Measurements from ENCODE around the gene EXOSC1.
A peak's percentile ranks its signal among the peaks of the same experiment; 100 is the strongest.

The EXOSC1 gene

DNA sequence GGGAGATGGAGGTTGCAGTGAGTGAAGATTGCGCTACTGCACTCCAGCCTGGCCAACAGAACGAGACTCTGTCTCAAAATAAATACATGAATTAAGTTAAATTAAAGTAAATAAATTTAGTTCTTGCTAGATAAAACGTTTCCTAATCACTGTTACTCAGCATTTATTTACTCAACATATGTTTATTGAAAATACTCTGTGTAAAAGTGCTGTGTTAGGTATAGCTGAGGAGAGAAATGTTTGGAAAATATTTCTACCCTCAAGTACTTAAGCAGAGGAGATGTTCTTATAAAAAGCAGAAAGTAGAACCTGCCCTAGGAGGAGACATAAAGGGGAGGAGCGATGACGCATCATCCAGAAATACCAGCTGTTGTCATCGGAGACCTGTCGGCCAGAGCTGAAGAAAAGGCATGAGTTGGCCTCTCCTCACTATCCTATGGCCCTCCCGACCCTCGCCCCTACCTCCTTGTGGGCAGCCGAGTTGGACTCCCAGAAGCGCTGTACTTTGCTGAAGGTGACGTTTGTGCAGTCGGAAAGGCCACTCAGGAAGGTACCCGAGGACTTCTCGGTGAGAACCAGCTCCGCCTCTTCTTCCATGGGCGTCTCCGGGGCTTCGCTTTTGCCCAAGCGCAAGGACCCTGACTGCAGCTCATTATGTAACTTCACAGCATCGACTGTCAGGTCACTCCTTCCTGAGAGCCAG, 45.8 kb downstream of the EXOSC1 start:
- H3K9ac ChIP-seq = no peak overlapping the region
- peaks cover 5% of the 10 kb centered on the region for H3K4me1 ChIP-seq
- H3K27ac ChIP-seq = peak overlapping the region; percentile 88
- no peaks in the 10 kb centered on the region for H3K79me2 ChIP-seq
- H2AFZ ChIP-seq = peak overlapping the region; percentile 99
- TF ChIP-seq, protein P1, sequence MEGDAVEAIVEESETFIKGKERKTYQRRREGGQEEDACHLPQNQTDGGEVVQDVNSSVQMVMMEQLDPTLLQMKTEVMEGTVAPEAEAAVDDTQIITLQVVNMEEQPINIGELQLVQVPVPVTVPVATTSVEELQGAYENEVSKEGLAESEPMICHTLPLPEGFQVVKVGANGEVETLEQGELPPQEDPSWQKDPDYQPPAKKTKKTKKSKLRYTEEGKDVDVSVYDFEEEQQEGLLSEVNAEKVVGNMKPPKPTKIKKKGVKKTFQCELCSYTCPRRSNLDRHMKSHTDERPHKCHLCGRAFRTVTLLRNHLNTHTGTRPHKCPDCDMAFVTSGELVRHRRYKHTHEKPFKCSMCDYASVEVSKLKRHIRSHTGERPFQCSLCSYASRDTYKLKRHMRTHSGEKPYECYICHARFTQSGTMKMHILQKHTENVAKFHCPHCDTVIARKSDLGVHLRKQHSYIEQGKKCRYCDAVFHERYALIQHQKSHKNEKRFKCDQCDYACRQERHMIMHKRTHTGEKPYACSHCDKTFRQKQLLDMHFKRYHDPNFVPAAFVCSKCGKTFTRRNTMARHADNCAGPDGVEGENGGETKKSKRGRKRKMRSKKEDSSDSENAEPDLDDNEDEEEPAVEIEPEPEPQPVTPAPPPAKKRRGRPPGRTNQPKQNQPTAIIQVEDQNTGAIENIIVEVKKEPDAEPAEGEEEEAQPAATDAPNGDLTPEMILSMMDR (IDR thresholded peaks at IDR 0.05) = no peak
- H3K36me3 ChIP-seq (ENCODE audit: control insufficient read depth, insufficient read depth, low read length) = no peaks in the 10 kb centered on the region
- H3K27me3 ChIP-seq (ENCODE audit: control insufficient read depth, insufficient read depth, low read length) = no peaks in the 10 kb centered on the region
- H3K4me2 ChIP-seq (ENCODE audit: low read length) = peak overlapping the region; percentile 69
- H3K9me3 ChIP-seq (ENCODE audit: control insufficient read depth, low read length) = no peaks in the 10 kb centered on the region
- H3K4me3 ChIP-seq (ENCODE audit: low read depth, low read length) = peak overlapping the region; percentile 76

- H3K9ac ChIP-seq = no peak overlapping the region
- H3K4me3 ChIP-seq (ENCODE audit: low read depth, low read length) = no peak overlapping the region
- H3K9me3 ChIP-seq (ENCODE audit: control insufficient read depth, low read length) = no peaks in the 10 kb centered on the region
- TF ChIP-seq, protein P1 (IDR thresholded peaks at IDR 0.05) = no peak
- no peaks in the 10 kb centered on the region for H3K4me1 ChIP-seq
- no peak overlapping the region for H3K4me2 ChIP-seq (ENCODE audit: low read length)
- H3K27ac ChIP-seq = no peak overlapping the region
- H3K79me2 ChIP-seq = no peaks in the 10 kb centered on the region
- no peaks in the 10 kb centered on the region for H3K36me3 ChIP-seq (ENCODE audit: control insufficient read depth, insufficient read depth, low read length)
- H3K27me3 ChIP-seq (ENCODE audit: control insufficient read depth, insufficient read depth, low read length) = no peaks in the 10 kb centered on the region
- no peak overlapping the region for H2AFZ ChIP-seq
Measured at GRCh38 chr10:97396056-97396455, 49.8 kb downstream of the EXOSC1 start.

GRCh38 chr10:97393034-97393573, 52.7 kb downstream of the EXOSC1 start:
- no peak overlapping the region for H3K9ac ChIP-seq
- no peaks in the 10 kb centered on the region for H3K4me1 ChIP-seq
- H2AFZ ChIP-seq = no peak overlapping the region
- no peak overlapping the region for H3K4me3 ChIP-seq (ENCODE audit: low read depth, low read length)
- H3K79me2 ChIP-seq = no peaks in the 10 kb centered on the region
- H3K36me3 ChIP-seq (ENCODE audit: control insufficient read depth, insufficient read depth, low read length) = no peaks in the 10 kb centered on the region
- no peak overlapping the region for H3K4me2 ChIP-seq (ENCODE audit: low read length)
- H3K9me3 ChIP-seq (ENCODE audit: control insufficient read depth, low read length) = no peaks in the 10 kb centered on the region
- no peaks in the 10 kb centered on the region for H3K27me3 ChIP-seq (ENCODE audit: control insufficient read depth, insufficient read depth, low read length)
- TF ChIP-seq, protein P1 (IDR thresholded peaks at IDR 0.05) = no peak
- no peak overlapping the region for H3K27ac ChIP-seq

DNA sequence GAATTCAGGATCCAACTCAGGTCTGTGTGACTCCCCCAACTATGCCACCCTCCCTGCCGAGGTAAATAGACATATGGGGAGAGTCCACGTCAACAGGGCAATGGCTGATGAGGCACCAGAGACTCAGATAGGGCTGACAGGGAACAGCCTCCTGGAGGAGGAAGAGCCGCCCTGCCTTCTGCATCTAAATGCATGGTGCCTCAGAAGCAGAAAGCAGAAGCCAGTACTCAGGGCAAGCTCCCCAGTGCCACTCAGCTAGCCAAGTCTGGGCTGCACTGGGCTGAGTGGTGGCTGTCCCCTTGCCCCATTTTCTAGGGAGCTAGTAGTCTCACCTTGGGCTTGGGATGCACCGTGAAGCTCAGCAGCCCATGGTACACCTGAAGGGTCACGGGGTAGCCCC, 55.7 kb downstream of the EXOSC1 start:
- no peaks in the 10 kb centered on the region for H3K36me3 ChIP-seq (ENCODE audit: control insufficient read depth, insufficient read depth, low read length)
- no peak overlapping the region for H2AFZ ChIP-seq
- no peak overlapping the region for H3K4me2 ChIP-seq (ENCODE audit: low read length)
- TF ChIP-seq, protein P1 (IDR thresholded peaks at IDR 0.05) = no peak
- no peaks in the 10 kb centered on the region for H3K79me2 ChIP-seq
- no peaks in the 10 kb centered on the region for H3K4me1 ChIP-seq
- H3K9ac ChIP-seq = no peak overlapping the region
- no peaks in the 10 kb centered on the region for H3K9me3 ChIP-seq (ENCODE audit: control insufficient read depth, low read length)
- no peak overlapping the region for H3K4me3 ChIP-seq (ENCODE audit: low read depth, low read length)
- H3K27ac ChIP-seq = no peak overlapping the region
- H3K27me3 ChIP-seq (ENCODE audit: control insufficient read depth, insufficient read depth, low read length) = no peaks in the 10 kb centered on the region

DNA sequence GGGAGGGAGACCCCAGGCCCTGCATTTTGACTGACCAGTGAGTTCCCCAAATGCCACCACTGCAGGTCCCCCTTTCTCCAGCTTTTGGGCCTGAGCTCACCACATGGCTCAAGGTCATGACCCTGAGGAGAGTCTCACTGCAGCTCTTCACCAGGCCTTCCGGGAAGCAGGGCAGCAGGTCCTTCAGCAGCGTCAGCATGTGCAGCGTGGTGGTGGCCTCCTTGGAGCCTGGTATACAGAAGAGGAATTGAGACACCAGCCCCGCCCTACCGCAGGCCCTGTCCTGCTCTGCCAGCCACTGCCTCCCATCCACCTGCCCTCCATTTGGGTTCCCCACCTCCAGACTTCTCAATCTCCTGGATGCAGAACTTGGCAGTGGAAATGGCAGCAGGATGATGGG, 57.7 kb downstream of the EXOSC1 start:
- Histone ChIP-seq H3K27me3 (ENCODE audit: control insufficient read depth, insufficient read depth, low read length) (no peaks in the 10 kb centered on the region), H3K9me3 (ENCODE audit: control insufficient read depth, low read length) (no peaks in the 10 kb centered on the region), H3K36me3 (ENCODE audit: control insufficient read depth, insufficient read depth, low read length) (no peaks in the 10 kb centered on the region), H2AFZ (no peak overlapping the region), H3K27ac (no peak overlapping the region), H3K4me2 (ENCODE audit: low read length) (no peak overlapping the region), H3K9ac (no peak overlapping the region), H3K79me2 (no peaks in the 10 kb centered on the region), H3K4me3 (ENCODE audit: low read depth, low read length) (no peak overlapping the region), H3K4me1 (no peaks in the 10 kb centered on the region)
- TF ChIP-seq, protein P1 (IDR thresholded peaks at IDR 0.05) = no peak

All from parathyroid adenoma (tissue), 2 donors.